HG03066 (cell line): Measurements from ENCODE around the gene MAP1A.
"Not testable (repeated sequence)": the region's sequence is repeated elsewhere in the genome, so short reads cannot be mapped to it uniquely, and the experiment has no call there.

Experiments
- ATAC-seq: cut with Tn5 transposase; IDR thresholded peaks from one replicate; pipeline ENCODE4 v1.9.1; 2021; ENCODE audit warnings: low read depth; ENCODE audit not compliant: unreplicated experiment

MAP1A gene

DNA sequence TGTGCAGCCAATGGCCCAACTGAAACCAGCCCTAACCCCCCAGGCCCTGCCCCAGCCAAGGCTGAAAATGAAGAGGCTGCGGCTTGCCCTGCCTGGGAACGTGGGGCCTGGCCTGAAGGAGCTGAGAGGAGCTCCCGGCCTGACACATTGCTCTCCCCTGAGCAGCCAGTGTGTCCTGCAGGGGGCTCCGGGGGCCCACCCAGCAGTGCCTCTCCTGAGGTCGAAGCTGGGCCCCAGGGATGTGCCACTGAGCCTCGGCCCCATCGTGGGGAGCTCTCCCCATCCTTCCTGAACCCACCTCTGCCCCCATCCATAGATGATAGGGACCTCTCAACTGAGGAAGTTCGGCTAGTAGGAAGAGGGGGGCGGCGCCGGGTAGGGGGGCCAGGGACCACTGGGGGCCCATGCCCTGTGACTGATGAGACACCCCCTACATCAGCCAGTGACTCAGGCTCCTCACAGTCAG lies 11.2 kb downstream of the MAP1A start:
- no peak for ATAC-seq

DNA sequence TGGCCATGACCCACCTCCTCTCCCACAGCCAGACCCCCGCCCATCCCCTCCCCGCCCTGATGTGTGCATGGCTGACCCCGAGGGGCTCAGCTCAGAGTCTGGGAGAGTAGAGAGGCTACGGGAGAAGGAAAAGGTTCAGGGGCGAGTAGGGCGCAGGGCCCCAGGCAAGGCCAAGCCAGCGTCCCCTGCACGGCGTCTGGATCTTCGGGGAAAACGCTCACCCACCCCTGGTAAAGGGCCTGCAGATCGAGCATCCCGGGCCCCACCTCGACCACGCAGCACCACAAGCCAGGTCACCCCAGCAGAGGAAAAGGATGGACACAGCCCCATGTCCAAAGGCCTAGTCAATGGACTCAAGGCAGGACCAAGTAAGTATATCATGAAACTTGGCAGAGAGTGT lies 11.7 kb downstream of the MAP1A start:
- no peak for ATAC-seq

DNA sequence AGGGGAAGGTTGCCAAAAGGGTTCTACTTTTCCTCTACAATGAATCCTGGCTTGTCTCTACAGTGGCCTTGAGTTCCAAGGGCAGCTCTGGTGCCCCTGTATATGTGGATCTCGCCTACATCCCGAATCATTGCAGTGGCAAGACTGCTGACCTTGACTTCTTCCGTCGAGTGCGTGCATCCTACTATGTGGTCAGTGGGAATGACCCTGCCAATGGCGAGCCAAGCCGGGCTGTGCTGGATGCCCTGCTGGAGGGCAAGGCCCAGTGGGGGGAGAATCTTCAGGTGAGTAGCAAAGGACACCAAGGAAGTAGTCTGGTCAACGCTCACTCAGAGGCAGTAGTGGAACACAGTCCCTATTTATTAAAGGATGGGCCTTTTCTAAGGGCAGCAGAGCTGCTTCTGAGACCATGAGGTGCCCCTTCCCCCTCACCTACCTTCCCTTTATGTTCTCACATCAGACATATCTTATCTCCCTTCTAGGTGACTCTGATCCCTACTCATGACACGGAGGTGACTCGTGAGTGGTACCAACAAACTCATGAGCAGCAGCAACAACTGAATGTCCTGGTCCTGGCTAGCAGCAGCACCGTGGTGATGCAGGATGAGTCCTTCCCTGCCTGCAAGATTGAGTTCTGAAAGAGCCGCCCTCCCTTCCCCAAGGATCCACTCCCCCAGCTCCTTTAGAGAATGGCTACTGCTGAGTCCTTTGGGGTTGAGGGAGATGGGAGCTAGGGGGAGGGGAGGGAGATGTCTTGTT lies 12.4 kb downstream of the MAP1A start:
- ATAC-seq = no peak

DNA sequence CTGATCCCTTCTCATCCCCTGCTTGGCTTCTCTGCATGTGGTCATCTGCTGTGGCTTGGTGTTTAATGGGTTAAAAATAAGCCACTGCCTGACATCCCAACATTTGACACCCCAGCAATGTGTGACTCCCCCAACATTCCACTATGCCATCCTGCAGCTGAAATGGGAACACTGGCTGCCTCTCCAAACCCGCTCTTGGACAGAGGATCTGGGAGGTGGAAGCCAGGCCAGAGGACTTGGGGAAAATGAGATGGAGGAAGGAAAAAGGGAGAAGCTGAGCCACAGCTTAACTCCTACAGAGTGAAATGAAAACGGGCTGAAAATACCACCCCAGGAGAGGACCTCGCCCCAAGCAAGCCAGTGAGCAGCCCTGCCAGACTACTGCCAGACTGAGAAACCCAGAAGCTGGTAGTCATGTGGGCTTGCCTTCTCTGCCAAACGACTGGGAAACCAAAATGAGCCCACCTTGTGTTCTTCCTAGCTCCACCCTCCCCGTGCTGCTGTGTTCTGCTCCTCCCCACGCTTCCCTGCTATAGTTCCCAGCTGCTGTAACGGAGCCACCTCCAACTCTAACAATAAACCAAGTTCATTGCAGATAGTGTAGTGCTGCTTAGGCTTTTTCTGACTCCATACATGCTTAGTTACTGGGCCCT lies 13.7 kb downstream of the MAP1A start:
- ATAC-seq = no peak

DNA sequence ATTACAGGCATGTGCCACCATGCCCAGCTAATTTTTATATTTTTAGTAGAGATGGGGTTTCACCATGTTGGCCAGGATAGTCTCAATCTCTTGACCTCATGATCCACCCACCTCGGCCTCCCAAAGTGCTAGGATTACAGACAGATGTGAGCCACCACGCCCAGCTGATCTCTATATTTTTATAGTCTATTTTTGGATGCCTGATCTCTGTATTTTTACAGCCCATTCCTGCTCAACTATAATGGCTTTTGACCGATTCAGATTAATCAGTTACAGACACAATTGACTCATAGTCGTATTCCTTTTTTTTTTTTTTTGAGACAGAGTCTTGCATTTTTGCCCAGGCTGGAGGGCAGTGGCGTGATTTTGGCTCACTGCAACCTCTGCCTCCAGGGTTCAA lies 15.4 kb downstream of the MAP1A start:
- ATAC-seq = not testable (repeated sequence)

DNA sequence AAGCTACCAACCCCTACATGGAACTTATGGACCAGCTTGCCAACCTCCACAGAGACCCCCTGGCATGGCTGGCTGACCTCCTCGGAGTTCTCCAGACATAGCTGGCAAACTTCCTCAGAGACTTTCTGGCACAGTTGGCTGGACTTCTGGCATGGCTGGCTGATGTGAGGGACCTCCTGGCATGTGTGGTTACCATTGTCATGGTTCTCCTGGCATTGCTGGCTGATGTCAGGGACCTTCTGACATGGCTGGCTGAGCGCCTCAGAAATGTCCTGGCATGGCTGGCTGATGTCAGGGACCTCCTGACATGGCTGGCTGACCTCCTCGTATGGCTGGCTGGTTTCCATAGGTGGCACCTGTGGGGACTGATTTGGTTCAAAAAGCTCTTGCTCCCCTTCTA lies 17.5 kb downstream of the MAP1A start:
- ATAC-seq = no peak

DNA sequence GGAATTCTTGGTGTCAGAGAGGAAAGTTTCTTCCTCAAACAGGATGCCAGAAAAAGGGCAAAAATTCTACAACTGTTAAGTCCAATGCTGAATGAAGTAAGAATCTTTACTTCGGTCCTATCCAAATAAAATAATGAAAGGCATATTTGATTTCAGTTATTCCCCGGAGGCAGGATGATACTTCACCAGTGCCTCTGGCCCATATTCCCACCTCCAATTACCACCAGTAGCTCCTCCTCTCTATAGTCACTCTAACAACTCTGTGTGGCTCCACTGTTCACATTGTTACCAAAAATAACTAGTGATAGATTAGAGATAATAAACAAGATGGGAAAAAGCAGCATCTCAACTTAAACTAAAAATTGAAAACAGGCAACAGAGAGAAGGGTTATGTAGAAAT lies 20.7 kb downstream of the MAP1A start:
- ATAC-seq = no peak

DNA sequence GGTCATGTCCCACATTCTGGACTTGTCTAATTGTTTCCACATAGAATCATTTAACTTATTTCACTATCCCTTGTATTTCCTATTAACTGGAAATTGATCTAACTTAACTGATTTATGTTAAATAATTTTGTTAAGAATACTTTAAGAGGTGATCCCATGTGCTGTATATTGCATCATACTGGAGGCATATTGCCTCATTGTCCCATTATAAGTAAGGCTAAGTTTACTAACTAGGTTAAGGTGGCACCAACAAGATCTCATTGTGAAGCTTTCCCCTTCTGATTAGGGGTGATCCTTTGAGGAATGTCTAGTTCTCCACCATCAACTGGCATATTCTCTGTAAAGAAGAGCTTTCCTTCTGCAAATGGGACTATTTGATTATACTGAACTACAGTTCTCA lies 24.4 kb downstream of the MAP1A start:
- ATAC-seq = no peak

DNA sequence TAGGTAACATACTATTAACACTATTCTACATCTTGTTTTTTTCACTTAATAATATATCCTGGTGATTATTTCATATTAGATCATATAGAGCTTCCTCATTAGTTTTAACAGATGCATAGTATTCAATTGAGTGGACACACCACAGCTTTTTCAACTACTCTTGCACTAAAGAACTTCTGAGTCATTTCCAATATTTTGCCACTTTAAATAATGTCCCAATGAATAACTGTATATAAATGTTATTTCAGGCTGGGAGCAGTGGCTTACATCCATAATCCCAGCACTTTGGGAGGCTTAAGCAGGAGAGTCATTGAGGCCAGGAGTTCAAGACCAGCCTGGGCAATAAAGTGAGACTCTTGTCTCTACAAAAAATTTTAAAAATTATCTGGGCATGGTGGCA lies 26.9 kb downstream of the MAP1A start:
- no peak for ATAC-seq

DNA sequence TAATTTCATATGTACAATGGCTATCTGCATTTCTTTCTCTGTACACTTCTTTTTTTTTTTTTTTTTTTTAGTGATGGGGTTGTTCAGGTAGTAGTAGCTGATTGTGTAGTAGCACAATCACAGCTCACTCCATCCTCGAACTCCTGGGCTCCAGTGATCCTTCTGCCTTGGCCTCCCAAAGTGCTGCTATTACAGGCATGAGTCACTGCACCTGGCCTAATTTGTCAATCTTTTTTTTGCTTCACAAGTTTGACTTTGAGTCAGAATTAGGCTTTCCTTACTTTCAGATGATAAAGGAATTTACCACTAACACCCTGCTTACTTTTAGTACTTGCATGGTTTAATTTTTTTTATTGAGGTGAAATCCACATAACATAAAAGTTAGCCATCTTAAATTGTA lies 28.0 kb downstream of the MAP1A start:
- no peak for ATAC-seq

DNA sequence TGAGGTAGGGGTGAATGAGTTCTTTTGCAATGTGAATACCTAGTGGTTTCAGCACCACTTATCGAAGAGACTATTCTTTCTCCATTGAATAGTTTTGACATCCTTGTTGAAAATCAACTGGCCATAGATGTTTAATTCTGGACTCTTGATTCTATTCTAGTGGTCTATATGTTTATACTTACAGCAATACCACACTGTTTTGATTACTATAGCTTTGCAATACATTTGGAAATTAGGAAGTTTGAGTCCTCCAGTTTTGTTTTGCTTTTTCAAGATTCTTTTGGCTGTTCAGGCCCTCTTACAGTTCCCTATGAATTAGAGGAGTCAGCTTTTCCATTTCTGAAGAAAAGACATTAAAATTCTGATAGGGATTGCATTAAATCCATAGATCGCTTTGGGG lies 30.1 kb downstream of the MAP1A start:
- no peak for ATAC-seq

DNA sequence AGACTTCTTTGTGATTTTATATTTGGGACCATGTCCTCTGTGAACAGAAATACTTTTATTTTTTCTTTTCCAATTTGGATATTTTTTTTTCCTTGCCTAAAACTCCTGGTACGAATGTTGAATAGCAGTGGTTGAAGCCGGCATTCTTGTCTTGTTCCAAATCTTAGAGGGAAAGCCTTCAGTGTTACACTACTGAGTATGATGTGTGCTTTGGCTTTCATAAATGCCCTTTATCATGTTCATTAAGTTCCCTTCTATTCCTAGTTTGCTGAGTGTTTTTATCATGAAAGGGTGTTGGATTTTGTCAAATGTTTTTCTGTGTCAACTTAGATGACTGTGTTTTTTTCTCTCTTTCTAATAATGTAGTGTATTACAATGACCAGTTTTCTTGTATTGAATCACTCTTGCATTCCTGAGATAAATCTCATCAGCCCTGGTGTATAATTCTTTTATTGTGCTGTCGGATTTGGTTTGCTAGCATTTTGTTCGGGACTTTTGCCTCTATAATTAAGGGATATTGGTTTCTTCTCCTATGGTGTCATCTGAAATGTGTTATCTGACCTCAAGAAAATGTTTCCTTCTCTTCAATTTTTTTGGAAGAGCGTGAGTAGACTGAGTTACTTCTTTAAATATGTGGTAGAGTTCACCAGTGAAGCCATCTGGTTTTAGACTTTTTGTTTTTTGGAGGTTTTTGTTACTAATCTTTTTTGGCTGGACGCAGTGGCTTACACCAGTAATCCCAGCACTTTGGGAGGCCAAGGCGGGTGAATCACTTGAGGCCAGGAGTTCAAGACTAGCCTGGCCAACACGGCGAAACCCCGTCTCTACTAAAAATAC lies 33.3 kb downstream of the MAP1A start:
- ATAC-seq = no peak

DNA sequence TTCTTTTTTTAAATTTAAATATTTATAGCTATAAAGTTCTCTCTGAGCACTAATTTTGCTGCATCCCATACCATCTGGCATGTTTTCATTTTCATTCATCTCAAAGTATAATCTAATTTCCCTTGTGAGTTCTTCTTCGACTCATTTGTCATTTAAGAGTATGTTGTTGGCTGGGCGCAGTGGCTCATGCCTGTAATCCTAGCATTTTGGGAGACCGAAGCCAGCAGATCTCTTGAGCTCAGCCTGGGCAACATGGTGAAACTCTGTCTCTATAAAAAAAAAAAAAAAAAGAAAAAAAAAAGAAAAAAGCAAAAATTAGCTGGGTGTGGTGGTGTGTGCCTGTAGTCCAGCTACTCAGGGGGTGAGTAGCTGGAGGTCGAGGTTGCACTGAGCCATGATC lies 34.8 kb downstream of the MAP1A start:
- no peak for ATAC-seq

DNA sequence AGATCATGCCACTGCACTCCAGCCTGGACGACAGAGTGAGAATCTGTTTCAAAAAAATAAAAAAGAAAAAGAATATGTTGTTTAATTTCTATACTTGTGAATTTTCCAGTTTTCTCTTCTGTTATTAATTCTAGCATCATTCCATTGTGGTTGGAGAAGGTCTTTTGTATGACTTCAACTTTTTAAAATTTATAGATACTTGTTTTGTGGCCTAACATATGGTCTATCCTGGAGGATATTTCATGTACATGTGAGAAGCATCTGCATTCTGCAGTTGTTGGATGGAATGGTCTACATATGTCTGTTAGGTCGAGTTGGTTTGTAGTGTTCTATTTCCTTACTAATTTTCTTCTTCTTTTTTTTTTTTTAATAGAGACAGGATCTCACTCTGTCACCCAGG lies 35.6 kb downstream of the MAP1A start:
- ATAC-seq = no peak

DNA sequence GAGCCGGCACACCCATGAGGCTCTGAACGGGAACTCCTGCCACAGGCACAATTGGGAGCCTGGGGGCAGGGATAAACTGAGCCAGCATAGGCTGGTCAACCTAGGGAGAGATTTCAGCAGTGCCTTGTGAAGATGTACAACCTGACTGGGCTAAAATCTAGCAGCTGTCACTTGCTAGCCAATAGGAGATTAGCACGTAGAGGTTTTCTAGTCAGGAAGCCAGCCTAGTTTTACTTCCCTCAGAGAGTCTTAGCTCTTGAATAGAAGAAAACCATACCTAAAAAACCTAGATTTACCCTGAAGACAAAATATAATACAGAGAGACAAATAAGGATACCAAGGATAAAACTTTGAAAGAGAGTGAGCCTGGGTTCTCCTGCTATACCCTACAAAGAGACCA lies 45.3 kb downstream of the MAP1A start:
- not testable (repeated sequence) for ATAC-seq

DNA sequence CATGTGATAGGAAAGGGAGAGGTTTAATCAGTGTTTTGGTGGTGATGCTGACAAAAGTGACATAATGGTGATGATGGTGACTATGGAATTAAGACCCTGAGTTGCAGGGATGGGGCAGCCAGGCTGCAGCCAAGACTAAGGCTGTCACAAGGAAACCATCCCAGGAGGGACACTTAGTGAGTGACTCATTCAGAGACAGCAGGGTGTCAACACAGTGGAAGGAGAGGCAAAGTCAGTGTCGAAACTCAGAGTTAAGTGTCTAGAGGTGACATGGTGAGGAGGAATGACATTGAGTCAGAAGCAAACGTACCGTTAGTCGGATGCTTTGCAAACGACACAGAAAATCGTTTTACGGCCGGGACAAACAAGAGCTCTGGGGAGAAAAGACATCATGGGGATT lies 46.4 kb downstream of the MAP1A start:
- ATAC-seq = not testable (repeated sequence)

DNA sequence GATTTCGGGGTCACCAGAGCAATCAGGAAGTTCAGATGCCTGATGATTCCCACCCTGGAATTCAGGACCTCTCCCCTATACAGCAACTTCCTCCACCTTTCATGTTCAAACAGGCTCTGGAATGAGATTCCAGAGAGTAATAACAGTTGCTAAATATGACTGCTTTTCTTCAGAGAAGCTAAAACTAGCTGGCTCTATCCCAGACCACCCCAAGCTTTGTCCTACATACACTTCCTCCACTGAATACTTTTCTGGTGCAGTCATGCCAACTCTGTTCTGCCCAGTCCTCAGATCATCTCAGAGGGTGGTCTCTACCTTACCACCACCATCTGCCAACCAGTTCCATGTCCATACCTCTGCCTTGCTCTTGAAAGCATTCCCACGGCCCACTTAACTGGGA lies 49.2 kb downstream of the MAP1A start:
- not testable (repeated sequence) for ATAC-seq

DNA sequence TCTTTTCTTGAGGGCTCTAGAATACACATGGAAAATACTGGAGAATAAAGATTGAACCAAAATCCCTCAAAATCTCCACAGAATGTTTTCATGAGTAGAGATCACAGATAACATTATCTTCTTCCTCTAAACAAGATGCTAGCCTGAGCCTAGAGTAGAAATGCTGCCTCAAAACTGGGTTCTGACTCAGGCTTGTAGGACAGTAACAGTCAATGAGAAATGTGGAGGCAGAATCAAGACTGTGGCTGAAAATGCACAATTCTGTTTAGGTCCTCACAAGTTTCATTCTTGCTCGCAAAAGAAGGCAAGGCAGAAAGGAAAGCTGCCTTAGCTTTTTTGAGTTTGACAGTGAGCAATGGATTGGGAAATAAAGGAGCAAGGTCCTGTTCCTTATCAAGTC lies 57.2 kb downstream of the MAP1A start:
- not testable (repeated sequence) for ATAC-seq
